Bladder microvascular endothelial cell (primary cell): ENCODE results near the gene PLEKHA8. TPM values are rescaled to one million over a fixed set of nuclear protein-coding genes. Genes with fewer than 3 reads are reported as not detected.

Experiments used
- total RNA-seq: library from RNA; depleted of rRNA; stranded (reverse); fragments of >200 nt; gene quantifications from 2 replicates; pipeline ENCODE4 v1.2.3, GENCODE V29; 2014

Gene PLEKHA8, protein sequence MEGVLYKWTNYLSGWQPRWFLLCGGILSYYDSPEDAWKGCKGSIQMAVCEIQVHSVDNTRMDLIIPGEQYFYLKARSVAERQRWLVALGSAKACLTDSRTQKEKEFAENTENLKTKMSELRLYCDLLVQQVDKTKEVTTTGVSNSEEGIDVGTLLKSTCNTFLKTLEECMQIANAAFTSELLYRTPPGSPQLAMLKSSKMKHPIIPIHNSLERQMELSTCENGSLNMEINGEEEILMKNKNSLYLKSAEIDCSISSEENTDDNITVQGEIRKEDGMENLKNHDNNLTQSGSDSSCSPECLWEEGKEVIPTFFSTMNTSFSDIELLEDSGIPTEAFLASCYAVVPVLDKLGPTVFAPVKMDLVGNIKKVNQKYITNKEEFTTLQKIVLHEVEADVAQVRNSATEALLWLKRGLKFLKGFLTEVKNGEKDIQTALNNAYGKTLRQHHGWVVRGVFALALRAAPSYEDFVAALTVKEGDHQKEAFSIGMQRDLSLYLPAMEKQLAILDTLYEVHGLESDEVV
- total RNA-seq, result 7.8 and 20.5 TPM in 2 replicates

DNA sequence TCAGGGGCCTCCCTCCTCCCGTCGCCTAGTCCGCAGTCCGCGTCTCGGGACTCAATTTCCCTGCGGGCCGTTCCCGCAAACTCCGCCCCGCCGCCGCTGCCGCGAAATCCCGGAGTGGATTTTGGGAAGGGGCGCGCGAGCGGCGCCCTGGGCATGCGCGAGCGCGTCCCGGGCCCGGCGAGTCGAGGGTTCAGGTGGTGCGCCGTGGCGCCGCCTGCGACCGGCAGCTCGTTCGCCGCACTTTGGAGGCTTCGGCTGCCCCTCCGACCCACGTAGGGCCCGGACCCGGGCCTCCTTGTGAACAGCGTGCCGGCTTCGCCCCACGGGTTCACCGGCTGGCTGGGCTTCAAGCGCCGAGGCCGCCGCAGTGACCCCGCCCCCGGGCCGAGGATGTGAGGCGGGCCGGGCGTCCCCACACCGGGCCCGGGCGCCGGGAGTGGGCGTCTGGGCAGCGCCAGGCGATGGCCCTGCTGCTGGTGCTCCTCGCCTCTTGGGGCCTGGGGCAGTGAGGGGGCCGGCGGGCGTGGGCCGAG, at the start of gene PLEKHA8:
PLEKHA8 (plus strand) TSS at position 197 of the 533 bp plus-strand sequence. CDS start 351 bp downstream, outside the sequence.

GRCh38 chr7:29989257-29989995, 38.8 kb upstream of the PLEKHA8 start, which contains the start of gene SCRN1:
SCRN1 (minus strand) TSS chr7:29989801; CDS start chr7:29969067, 20,734 bp downstream.

GRCh38 chr7:30026229-30027064, 1.8 kb upstream of the PLEKHA8 start, which contains the start of gene FKBP14:
FKBP14 (minus strand) TSS chr7:30026702; CDS start chr7:30026508, 194 bp downstream.

DNA sequence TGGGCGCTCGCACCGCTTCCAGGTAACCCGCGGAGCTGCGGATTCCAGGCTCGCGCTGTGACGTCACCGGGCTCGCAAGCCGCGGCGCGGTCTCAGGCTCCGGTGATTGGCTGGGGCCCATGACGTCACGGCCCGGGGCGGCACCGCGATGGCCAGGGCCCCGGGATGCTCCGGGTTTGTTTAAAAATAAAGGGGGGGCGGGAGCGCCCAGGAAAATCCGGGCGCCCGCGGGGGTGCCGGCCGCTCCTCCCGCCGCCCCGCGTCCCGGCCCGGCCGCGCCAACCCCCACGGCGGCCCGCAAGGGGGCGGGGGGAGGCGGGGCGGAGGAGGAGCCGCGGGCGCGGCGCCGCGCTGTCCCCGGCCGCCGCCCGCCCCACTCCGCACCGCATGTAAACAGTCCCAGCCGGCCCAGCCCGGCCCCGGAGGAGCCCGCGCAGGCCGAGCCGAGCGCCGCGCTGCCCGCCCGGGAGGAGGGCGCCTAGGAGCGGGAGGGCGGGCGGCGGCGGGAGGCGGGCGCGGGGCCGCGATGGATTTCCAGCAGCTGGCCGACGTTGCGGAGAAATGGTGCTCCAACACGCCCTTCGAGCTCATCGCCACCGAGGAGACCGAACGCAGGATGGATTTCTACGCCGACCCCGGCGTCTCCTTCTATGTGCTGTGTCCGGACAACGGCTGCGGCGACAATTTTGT, 106.5 kb downstream of the PLEKHA8 start, which contains the start of gene MTURN:
MTURN (plus strand) TSS at position 376 of the 690 bp plus-strand sequence; CDS start at position 527, 151 bp downstream.

Other genes with a start within 250 kb of the PLEKHA8 start
- 0.25 TPM in 1 of 2 replicates, not detected in the other for gene WIPF3, start 221.9 kb upstream of the PLEKHA8 start, total RNA-seq
- 34.8 and 95.2 TPM in 2 replicates for gene SCRN1, start 38.6 kb upstream of the PLEKHA8 start, total RNA-seq
- gene FKBP14, start 1.7 kb upstream of the PLEKHA8 start, total RNA-seq, result 7.0 and 14.2 TPM in 2 replicates
- gene MTURN, start 106.6 kb downstream of the PLEKHA8 start, total RNA-seq, result 5.0 and 6.3 TPM in 2 replicates